HG02870 (cell line): ENCODE data around the gene KIAA0513.

Experiments
- ATAC-seq: cut with Tn5 transposase; IDR thresholded peaks from one replicate; pipeline ENCODE4 v1.9.1; 2021; ENCODE audit warnings: mild to moderate bottlenecking, moderate library complexity; ENCODE audit not compliant: unreplicated experiment

The KIAA0513 gene

GRCh38 chr16:85003725-85004586 is 23.6 kb upstream of the KIAA0513 start:
- no peak for ATAC-seq

- no peak for ATAC-seq
Measured at GRCh38 chr16:85004587-85005205, 22.9 kb upstream of the KIAA0513 start.

- no peak for ATAC-seq
Measured at GRCh38 chr16:85005285-85006069, 22.1 kb upstream of the KIAA0513 start.

DNA sequence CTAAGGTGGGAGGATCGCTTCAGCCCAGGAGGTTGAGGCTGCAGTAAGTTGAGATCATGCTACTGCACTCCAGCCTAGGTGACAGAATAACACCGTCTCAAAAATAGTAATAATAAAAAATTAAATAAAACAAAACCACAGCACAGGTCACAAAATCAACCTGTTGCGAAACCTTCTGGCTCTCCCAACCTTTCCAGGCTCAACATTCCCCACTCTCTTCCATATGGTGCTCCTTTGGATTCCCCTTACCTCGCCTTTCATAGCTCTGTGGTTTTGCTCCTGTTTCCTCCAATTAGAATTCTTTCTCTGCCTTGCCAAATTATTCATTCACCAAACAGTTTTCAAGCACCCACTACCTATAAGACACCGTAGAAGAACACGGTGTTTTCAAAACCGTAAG is 21.0 kb upstream of the KIAA0513 start:
- no peak for ATAC-seq

- ATAC-seq, result no peak
Measured at GRCh38 chr16:85007496-85008214, 19.9 kb upstream of the KIAA0513 start.

- no peak for ATAC-seq
Measured at GRCh38 chr16:85008271-85008670, 19.3 kb upstream of the KIAA0513 start.

GRCh38 chr16:85010446-85010930 is 17.1 kb upstream of the KIAA0513 start:
- no peak for ATAC-seq

GRCh38 chr16:85010931-85011845 is 16.4 kb upstream of the KIAA0513 start, which contains the start of gene ZDHHC7:
ZDHHC7 (minus strand) TSS chr16:85011535; CDS start chr16:84990618, 20,917 bp downstream.
- ATAC-seq, result peak; percentile 89

GRCh38 chr16:85011846-85012284 is 15.7 kb upstream of the KIAA0513 start:
- ATAC-seq, result no peak

GRCh38 chr16:85014311-85014710 is 13.3 kb upstream of the KIAA0513 start:
- no peak for ATAC-seq

GRCh38 chr16:85015481-85016187 is 12.0 kb upstream of the KIAA0513 start:
- no peak for ATAC-seq

DNA sequence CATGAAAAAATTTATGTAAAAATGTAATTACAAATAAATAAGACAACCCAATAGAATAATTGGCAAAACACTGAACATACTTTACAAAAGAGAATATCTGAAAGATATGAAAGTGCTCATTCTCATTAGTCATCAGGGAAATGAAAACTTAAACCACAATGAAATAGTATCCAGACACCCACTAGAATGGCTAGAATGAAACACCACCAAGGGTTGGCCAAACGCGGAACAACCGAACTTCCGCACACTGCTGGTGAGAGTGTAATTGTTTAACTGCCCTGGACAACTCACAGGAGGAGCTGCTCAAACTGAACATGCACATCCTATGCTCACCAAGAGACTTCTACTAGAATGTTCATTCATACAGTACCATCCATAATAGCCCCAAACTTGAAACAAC is 10.4 kb upstream of the KIAA0513 start:
- ATAC-seq, result peak; percentile 74

DNA sequence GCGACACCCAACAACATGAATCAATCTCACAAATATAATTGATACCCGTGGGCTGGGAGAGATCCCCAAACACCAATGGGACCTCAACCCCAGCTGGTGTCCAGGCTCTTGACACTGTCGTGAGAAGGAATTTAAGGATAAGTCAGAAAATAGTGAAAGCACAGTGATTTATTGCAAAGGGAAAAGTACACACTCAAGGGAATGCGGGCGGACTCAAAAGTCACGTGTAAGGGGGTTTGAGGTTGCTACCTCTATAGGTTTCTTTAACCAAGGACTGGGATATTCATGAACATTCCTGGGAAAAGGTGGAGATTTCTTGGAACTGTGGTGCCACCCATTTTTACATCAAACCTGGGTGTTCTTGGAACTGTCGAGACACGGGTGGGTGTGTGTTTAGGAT is 10.0 kb upstream of the KIAA0513 start:
- ATAC-seq, result no peak

- ATAC-seq, result no peak
Measured at GRCh38 chr16:85018529-85019236, 8.9 kb upstream of the KIAA0513 start.

GRCh38 chr16:85019659-85020245 is 7.8 kb upstream of the KIAA0513 start:
- ATAC-seq, result no peak

DNA sequence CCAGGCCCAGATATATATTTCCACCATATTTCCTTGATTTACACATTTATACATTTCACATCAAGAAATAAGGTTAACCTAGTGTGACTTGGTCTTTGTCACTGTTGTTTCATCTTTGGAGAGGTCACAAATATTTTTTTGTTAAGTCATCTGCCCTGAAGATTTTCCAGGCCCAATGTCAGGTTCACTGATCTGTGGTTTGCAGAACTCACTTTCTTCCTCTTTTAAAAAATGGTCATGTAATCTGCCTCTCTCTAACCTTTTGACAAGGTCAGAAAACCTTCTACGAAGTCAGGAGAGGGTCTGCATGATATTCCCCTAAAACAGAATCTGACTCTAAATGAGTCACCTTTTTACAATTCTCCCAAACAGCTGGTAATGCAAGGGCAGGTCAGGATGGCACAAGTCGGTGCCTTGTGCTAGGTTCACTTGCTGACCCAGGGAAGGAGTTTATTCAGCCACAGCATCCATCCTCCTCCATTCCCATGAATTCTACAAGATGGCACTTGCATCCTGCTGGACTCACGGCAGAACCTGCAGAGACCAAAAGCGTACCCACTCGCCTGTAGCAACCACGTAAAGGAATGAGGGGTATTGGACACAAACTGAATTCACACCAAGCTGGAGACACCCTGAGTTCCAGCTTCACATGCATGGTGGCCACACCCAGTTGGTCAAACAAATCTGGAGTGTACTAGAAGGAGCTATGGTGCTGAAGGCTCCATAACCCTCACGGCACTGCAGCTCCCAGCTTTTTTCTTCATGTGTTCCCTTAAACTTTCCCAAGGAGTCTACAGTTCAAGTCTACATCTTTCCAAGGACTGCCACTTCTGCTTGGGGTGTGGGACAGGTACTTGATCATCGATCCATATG is 1.6 kb upstream of the KIAA0513 start:
- no peak for ATAC-seq

- no peak for ATAC-seq
Measured at GRCh38 chr16:85026703-85027102, 892 bp upstream of the KIAA0513 start.
